ENCODE data around the gene ACVR2B. TPM values are rescaled to one million over a fixed set of nuclear protein-coding genes. Genes with fewer than 3 reads are reported as not detected.

The ACVR2B gene
- total and polyA plus RNA-seq, 2 donors (not counting 1 experiment from before 2014, with no cell fraction given), result 0.18 to 4.2 TPM

DNA sequence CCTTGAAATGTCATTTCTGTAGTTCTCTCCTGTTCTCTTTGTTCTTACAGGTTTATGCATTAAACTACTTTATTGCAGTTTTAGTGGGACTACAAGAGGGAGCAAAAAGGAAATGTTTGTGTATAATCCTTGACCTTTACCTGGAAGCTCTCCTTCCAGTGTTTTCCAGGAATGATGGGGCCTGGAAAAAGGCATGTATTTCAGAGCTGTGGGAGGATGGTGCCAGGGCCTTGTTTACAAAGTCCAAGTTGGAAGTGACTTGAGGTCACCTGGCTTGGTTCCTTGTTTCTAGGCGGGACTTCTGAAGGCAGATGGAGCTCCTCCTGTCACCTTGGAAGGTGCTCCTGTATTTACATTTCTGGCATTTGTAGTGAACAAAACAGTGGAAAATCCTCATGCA, 15.1 kb downstream of the ACVR2B start:
- Mint-ChIP-seq H3K4me3 (no peak overlapping the region), H3K27ac (no peak overlapping the region), H3K27me3 (no peaks in the 10 kb centered on the region), H3K9me3 (ENCODE audit: insufficient read depth) (peaks cover 15% of the 10 kb centered on the region), H3K4me1 (no peaks in the 10 kb centered on the region)
- DNase-seq (no peak), ATAC-seq (ENCODE audit: low read depth) (no peak)
- 100% methylated on average over 1 of the region's 1 CpG for WGBS (ENCODE audit: insufficient coverage)
- no peak for TF ChIP-seq EZH2 (IDR thresholded peaks at IDR 0.05; ENCODE audit: borderline replicate concordance, insufficient read depth, low read depth, low read length, poor library complexity, severe bottlenecking)
- TF ChIP-seq, protein P1, sequence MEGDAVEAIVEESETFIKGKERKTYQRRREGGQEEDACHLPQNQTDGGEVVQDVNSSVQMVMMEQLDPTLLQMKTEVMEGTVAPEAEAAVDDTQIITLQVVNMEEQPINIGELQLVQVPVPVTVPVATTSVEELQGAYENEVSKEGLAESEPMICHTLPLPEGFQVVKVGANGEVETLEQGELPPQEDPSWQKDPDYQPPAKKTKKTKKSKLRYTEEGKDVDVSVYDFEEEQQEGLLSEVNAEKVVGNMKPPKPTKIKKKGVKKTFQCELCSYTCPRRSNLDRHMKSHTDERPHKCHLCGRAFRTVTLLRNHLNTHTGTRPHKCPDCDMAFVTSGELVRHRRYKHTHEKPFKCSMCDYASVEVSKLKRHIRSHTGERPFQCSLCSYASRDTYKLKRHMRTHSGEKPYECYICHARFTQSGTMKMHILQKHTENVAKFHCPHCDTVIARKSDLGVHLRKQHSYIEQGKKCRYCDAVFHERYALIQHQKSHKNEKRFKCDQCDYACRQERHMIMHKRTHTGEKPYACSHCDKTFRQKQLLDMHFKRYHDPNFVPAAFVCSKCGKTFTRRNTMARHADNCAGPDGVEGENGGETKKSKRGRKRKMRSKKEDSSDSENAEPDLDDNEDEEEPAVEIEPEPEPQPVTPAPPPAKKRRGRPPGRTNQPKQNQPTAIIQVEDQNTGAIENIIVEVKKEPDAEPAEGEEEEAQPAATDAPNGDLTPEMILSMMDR (IDR thresholded peaks at IDR 0.05), result no peak
- Histone ChIP-seq H3K27ac (ENCODE audit: low read length in 2 of 2) (no peak overlapping the region), H4K20me1 (ENCODE audit: control insufficient read depth, insufficient read depth, low read length, poor library complexity, severe bottlenecking) (no peaks in the 10 kb centered on the region), H3K36me3 (replicated peaks in 1 of 2; ENCODE audit: control extremely low read depth in 1 of 2, control insufficient read depth in 1 of 2, extremely low read depth in 1 of 2, insufficient read depth in 2 of 2, low read length in 1 of 2) (no peaks in the 10 kb centered on the region), H2AFZ (ENCODE audit: insufficient read depth, low read depth, low read length, poor library complexity, severe bottlenecking) (no peak overlapping the region), H3K4me3 (ENCODE audit: control extremely low read depth in 1 of 5, extremely low read depth in 1 of 5, insufficient read depth in 1 of 5, low read depth in 2 of 5, low read length in 4 of 5) (no peak overlapping the region), H3K79me2 (ENCODE audit: control insufficient read depth, insufficient read depth, low read length) (no peaks in the 10 kb centered on the region), H3K9ac (ENCODE audit: low read length) (no peak overlapping the region), H3K4me1 (ENCODE audit: control insufficient read depth in 2 of 2, insufficient read depth in 2 of 2, low read length in 2 of 2) (no peaks in the 10 kb centered on the region), H3K9me3 (ENCODE audit: control extremely low read depth in 1 of 3, control insufficient read depth in 2 of 3, insufficient read depth in 1 of 3, low read length in 2 of 3) (peaks cover 0 to 15% (median 3%) of the 10 kb centered on the region in 3 donors), H3K27me3 (replicated peaks in 1 of 4; ENCODE audit: control extremely low read depth in 1 of 4, control insufficient read depth in 3 of 4, insufficient read depth in 4 of 4, low read length in 3 of 4) (no peaks in the 10 kb centered on the region), H3K4me2 (replicated peaks; ENCODE audit: low read depth, low read length, poor library complexity, severe bottlenecking) (no peak overlapping the region)
- ChIA-PET POLR2A (no interaction called here), CTCF (interaction anchor here (1.4 kb wide), 1 partner anchor 12 kb away, joined by 3 read pairs; no protein-coding TSS in a partner anchor)
- intact Hi-C loops (cut with micrococcal nuclease), result no loop called here

DNA sequence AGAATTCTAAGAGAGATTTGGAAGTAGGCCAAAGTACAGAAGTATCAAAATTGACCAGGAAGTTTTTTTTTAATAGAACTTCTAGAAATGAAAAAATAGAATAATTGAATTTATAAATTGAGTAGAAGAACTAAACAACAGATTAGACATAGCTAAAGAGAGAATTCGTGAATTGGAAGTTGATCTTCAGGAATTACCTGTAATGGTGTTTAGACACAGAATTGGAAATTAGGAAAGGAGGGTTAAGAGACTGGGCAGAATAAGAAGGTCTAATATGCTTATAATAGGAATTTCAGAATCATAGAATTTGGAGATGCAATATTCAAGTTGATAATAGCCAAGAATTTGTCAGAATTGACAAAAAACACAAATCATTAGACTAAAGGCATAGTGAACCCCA, 16.2 kb downstream of the ACVR2B start:
- H2AFZ ChIP-seq (ENCODE audit: insufficient read depth, low read depth, low read length, poor library complexity, severe bottlenecking), result no peak overlapping the region
- H3K4me1 Mint-ChIP-seq, result no peaks in the 10 kb centered on the region
- CTCF ChIA-PET, result interaction anchor here (1.4 kb wide), 1 partner anchor 11 kb away, joined by 3 read pairs; no protein-coding TSS in a partner anchor
- no peak overlapping the region for H3K27ac ChIP-seq (ENCODE audit: low read length in 2 of 2)
- ATAC-seq (ENCODE audit: low read depth) (no peak), DNase-seq (no peak)
- H3K36me3 ChIP-seq (replicated peaks in 1 of 2; ENCODE audit: control extremely low read depth in 1 of 2, control insufficient read depth in 1 of 2, extremely low read depth in 1 of 2, insufficient read depth in 2 of 2, low read length in 1 of 2), result no peaks in the 10 kb centered on the region
- TF ChIP-seq, protein P1 (IDR thresholded peaks at IDR 0.05), result no peak
- TF ChIP-seq EZH2 (IDR thresholded peaks at IDR 0.05; ENCODE audit: borderline replicate concordance, insufficient read depth, low read depth, low read length, poor library complexity, severe bottlenecking), result no peak
- no peaks in the 10 kb centered on the region for H3K4me1 ChIP-seq (ENCODE audit: control insufficient read depth in 2 of 2, insufficient read depth in 2 of 2, low read length in 2 of 2)
- intact Hi-C loops (cut with micrococcal nuclease), result no loop called here
- peaks cover 15% of the 10 kb centered on the region for H3K9me3 Mint-ChIP-seq (ENCODE audit: insufficient read depth)
- H3K4me3 ChIP-seq (ENCODE audit: control extremely low read depth in 1 of 5, extremely low read depth in 1 of 5, insufficient read depth in 1 of 5, low read depth in 2 of 5, low read length in 4 of 5), result no peak overlapping the region
- WGBS (ENCODE audit: insufficient coverage), result no CpG with 5 or more reads among the region's 1 CpG
- H3K9me3 ChIP-seq (ENCODE audit: control extremely low read depth in 1 of 3, control insufficient read depth in 2 of 3, insufficient read depth in 1 of 3, low read length in 2 of 3), result peaks cover 0 to 15% (median 3%) of the 10 kb centered on the region in 3 donors
- H3K4me2 ChIP-seq (replicated peaks; ENCODE audit: low read depth, low read length, poor library complexity, severe bottlenecking), result no peak overlapping the region
- no peak overlapping the region for H3K27ac Mint-ChIP-seq
- H3K4me3 Mint-ChIP-seq, result no peak overlapping the region
- no peaks in the 10 kb centered on the region for H4K20me1 ChIP-seq (ENCODE audit: control insufficient read depth, insufficient read depth, low read length, poor library complexity, severe bottlenecking)
- POLR2A ChIA-PET, result no interaction called here
- H3K27me3 ChIP-seq (replicated peaks in 1 of 4; ENCODE audit: control extremely low read depth in 1 of 4, control insufficient read depth in 3 of 4, insufficient read depth in 4 of 4, low read length in 3 of 4), result no peaks in the 10 kb centered on the region
- no peaks in the 10 kb centered on the region for H3K27me3 Mint-ChIP-seq
- no peaks in the 10 kb centered on the region for H3K79me2 ChIP-seq (ENCODE audit: control insufficient read depth, insufficient read depth, low read length)
- no peak overlapping the region for H3K9ac ChIP-seq (ENCODE audit: low read length)
